ENCODE results near the gene COX15.
A peak's percentile ranks its signal among the peaks of the same experiment; 100 is the strongest.
"Not testable (repeated sequence)": the region's sequence is repeated elsewhere in the genome, so short reads cannot be mapped to it uniquely, and the experiment has no call there.

Gene COX15

GRCh38 chr10:99742701-99743100, 10.8 kb upstream of the COX15 start:
- DNase-seq (ENCODE audit: extremely low spot score, insufficient read length, low read depth), result no peak
- FAIRE-seq, result no peak

- FAIRE-seq (no peak), DNase-seq (ENCODE audit: extremely low spot score, insufficient read length, low read depth) (no peak)
Observed at GRCh38 chr10:99742254-99742653, 10.3 kb upstream of the COX15 start.

GRCh38 chr10:99740933-99741559, 9.1 kb upstream of the COX15 start:
- FAIRE-seq (no peak), DNase-seq (ENCODE audit: extremely low spot score, insufficient read length, low read depth) (no peak)

- FAIRE-seq (no peak), DNase-seq (ENCODE audit: extremely low spot score, insufficient read length, low read depth) (no peak)
Observed at GRCh38 chr10:99740260-99740659, 8.3 kb upstream of the COX15 start.

GRCh38 chr10:99734111-99734510, 2.2 kb upstream of the COX15 start:
- not testable (repeated sequence) for DNase-seq (ENCODE audit: extremely low spot score, insufficient read length, low read depth); FAIRE-seq

- FAIRE-seq (no peak), DNase-seq (ENCODE audit: extremely low spot score, insufficient read length, low read depth) (no peak)
Observed at GRCh38 chr10:99733366-99733765, 1.4 kb upstream of the COX15 start.

GRCh38 chr10:99731306-99732032, 458 bp downstream of the COX15 start:
- peak; percentile 46 for FAIRE-seq
- no peak for DNase-seq (ENCODE audit: extremely low spot score, insufficient read length, low read depth)

- DNase-seq (ENCODE audit: extremely low spot score, insufficient read length, low read depth), result no peak
- FAIRE-seq, result no peak
Observed at GRCh38 chr10:99730026-99730425, 1.9 kb downstream of the COX15 start.

GRCh38 chr10:99720387-99720786, 11.5 kb downstream of the COX15 start:
- FAIRE-seq, result no peak
- DNase-seq (ENCODE audit: extremely low spot score, insufficient read length, low read depth), result no peak

GRCh38 chr10:99714446-99714845, 17.5 kb downstream of the COX15 start:
- FAIRE-seq (no peak), DNase-seq (ENCODE audit: extremely low spot score, insufficient read length, low read depth) (no peak)

GRCh38 chr10:99711129-99711719, 20.7 kb downstream of the COX15 start:
- FAIRE-seq, result peak; percentile 71
- peak; percentile 3 for DNase-seq (ENCODE audit: extremely low spot score, insufficient read length, low read depth)

- DNase-seq (ENCODE audit: extremely low spot score, insufficient read length, low read depth), result no peak
- no peak for FAIRE-seq
Observed at GRCh38 chr10:99709480-99710229, 22.3 kb downstream of the COX15 start.

- FAIRE-seq (no peak), DNase-seq (ENCODE audit: extremely low spot score, insufficient read length, low read depth) (no peak)
Observed at GRCh38 chr10:99708428-99709012, 23.4 kb downstream of the COX15 start.

- FAIRE-seq, result peak; percentile 24
- no peak for DNase-seq (ENCODE audit: extremely low spot score, insufficient read length, low read depth)
Observed at GRCh38 chr10:99700649-99701048, 31.3 kb downstream of the COX15 start.

GRCh38 chr10:99698504-99699080, 33.3 kb downstream of the COX15 start:
- no peak for DNase-seq (ENCODE audit: extremely low spot score, insufficient read length, low read depth)
- no peak for FAIRE-seq

- FAIRE-seq (no peak), DNase-seq (ENCODE audit: extremely low spot score, insufficient read length, low read depth) (no peak)
Observed at GRCh38 chr10:99695761-99696160, 36.2 kb downstream of the COX15 start.

GRCh38 chr10:99693933-99694583, 37.9 kb downstream of the COX15 start:
- no peak for FAIRE-seq
- no peak for DNase-seq (ENCODE audit: extremely low spot score, insufficient read length, low read depth)

GRCh38 chr10:99689461-99689860, 42.5 kb downstream of the COX15 start:
- no peak for DNase-seq (ENCODE audit: extremely low spot score, insufficient read length, low read depth)
- FAIRE-seq, result no peak

- DNase-seq (ENCODE audit: extremely low spot score, insufficient read length, low read depth), result peak; percentile 29
- peak; percentile 89 for FAIRE-seq
Observed at GRCh38 chr10:99685597-99685967, 46.3 kb downstream of the COX15 start.

- no peak for DNase-seq (ENCODE audit: extremely low spot score, insufficient read length, low read depth)
- no peak for FAIRE-seq
Observed at GRCh38 chr10:99682752-99683151, 49.2 kb downstream of the COX15 start.

All from GM18507 (cell line).